Measurements from ENCODE around the gene LUZP2.

The LUZP2 gene
- total RNA-seq = 0 to 0.07 reads per million in 2 donors

DNA sequence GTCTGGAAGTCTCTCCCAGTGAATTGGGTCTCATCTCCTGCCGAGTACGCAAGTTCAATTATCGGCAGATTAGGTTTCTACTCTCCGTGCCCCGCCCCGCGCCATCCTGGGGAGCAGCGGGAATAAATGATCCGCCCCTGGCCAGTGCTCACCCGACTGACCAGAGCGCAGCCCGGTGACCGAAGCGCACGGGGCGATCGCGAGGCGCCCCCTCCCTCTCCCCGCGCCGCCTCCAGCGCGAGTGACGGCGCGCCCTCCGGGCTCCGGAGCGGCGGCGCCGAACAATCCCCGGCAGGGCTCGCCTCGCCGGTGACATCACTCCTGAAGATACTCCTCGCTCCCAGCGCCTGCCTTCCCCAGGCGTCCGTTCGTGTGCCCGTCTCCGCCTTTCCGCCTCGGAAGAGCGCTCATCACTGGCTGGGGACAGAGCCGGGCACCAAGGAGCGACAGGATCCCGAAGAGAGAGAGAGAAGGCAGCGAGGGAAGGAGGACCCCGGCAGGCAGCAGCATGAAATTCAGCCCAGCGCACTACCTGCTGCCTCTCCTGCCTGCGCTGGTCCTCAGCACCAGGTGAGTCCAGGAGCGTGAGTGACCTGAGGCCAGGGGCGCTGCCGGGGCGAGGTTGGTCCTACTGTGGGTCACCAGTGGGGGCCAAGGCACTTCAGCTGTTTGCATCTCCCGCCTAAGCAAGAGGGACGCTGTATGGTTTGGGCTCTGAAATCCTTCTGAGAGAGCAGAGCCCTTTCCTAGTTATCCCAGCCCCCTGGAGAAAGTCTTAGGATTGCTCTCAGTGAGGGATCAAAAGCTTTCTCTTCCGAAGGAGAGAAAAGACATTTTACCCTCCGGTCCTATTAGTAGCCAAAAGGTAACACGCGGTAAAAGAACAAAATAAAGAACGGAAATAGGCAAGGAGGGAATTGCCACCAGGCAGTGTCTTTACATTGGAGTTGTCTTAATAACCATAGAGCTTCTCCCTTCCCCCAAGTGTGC is at the start of gene LUZP2:
Gene LUZP2 (plus strand): TSS at position 318 of the 990 bp plus-strand sequence.
- no peak for DNase-seq

DNA sequence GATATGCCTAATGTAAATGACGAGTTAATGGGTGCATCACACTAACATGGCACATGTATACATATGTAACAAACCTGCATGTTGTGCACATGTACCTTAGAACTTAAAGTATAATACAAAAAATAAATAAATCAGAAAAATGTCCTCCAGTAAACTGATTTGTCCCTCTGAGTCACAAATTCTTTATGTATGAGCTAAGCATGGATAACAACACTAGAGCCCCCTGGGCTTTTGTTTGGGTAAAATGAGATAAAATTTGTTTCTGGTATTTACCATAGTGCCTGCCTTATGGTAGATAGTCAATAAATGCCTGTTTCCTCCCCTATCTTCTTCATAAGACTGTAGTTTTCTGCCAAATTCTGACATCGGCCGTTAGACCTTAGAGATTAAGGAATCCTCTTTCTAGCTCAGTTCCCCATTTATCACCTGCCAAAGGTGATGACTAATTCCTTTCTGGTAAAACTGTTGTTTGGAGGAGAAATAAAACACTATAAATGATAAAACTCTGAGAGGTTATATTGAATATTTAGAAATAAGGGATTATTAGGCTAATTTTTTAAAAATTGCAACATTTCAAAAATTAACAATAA is 43.6 kb upstream of the LUZP2 start:
- DNase-seq = no peak

DNA sequence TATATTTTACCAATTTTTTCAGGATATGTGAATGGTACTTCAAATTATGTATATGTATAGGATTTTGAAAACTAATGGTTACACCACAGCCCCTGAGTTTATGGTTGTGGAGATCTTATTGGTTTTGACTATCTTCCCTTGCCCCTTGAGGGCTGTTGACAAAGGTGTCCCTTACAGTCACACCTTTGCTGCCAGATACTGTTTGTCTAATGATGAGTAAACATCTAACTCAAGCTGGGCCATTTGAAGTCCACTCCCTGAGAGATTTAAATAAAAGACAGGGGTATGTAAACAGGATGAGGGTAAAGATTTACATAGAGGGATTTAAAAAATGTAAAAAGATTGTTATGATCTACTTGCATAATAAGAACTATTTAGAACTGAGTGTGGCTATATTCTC is 38.9 kb upstream of the LUZP2 start:
- DNase-seq = no peak

DNA sequence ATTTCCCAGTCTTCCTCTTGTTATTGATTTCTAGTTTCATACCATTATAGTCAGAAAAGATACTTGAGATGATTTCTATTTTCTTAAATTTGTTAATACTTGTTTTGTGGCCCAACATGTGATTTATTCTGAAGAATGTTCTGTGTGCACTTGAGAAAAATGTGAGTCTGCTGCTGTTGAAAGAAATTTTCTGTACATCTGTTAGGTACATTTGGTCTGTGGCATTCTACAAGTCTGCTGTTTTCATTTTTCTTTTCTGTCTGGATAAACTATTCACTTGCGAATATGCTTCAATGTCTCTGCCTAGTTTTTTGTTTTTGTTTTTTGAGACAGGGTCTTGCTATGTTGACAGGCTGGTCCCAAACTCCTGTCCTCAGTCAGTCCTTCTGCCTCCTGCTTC is 26.4 kb upstream of the LUZP2 start:
- no peak for DNase-seq

DNA sequence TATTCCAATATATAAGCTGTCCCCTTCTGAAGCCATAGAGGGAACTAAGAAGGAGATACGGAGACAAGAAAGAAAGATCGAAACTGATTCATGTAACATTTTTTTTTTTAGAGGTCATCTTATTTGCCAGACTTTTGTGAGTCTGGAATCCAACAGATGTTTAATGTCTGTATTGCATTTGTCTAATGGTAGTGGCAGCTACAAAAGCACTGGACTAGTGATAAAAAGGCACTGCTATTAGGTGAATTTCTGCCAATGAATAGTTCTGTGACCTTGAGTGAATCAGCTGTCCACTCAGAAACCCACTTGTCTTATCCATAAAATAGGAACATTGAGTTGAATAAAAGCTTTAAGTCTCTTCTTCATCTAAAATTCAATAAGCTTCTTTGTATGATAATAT is 25.8 kb upstream of the LUZP2 start:
- DNase-seq = no peak

DNA sequence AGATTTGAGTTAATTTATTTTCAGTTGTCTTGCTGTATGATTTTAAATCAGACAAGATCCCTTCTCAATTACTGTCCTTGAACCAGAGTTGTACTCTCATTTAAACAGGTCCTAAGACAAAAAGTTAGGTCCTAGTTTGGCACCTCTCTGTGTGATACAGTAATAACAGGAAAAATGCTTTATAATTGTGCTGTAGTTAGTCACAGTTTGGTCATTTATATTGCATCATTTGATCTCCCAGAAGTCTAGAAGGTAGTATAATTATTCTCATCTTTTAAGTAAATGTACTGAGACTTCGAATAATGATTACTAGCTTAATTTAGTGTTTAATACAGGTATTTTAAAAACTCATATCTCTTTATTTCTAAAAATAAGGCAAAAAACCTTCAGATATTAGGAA is 18.1 kb upstream of the LUZP2 start:
- no peak for DNase-seq

DNA sequence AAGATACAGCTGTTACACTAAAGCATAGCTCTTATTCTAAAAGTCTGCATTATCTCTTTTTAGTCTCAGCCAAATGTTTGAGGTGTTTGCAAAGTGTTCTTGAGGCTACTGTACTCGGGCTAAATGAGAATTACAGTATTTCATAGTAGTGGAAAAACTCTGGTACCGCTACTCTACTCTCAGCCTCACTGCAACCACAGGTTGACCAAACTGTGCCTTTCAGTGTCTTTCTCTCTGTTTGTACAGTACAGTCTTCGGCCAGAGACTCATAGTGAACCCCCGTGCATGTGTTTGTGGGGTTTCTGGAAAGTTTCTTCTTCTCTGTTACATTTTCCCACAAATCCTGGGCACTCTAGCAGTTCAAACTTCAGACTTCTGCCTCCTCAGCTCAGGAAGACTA is 7.4 kb upstream of the LUZP2 start:
- DNase-seq = no peak

DNA sequence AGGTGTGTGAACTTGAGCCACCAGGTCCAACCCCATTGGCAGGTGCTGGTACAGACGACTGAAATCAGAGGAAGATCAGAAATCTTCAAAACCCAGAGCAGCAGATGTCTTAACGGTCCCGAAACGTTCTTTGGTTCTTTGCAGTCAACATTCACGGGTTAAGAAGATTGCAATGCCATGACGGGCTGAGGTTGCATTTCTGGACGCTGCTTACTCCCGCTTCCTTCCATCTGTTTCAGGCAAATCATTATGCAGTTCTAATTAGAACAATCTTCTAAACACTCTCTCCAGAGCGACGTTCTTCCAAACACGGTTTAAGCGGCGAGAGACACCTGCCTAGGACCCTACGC is 492 bp upstream of the LUZP2 start:
- DNase-seq = no peak

DNA sequence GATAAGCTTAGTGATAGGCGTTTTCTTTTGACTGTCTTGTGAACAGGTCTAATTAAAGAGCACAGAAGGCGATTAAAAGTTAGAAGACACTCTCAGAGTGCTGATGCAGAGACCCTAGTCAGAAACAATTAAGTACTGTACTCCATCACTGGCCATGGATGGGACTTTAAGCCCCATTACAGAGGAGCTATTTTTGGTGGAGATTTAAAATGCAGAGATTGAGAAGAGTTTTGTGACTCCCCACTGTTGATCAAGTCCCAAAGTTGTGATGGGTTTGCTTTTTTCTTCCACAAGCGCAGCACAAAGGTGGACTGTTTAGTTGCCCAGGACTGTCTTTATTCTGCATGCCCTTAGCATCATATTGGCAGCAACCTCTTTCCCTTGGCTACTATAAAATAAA is 978 bp downstream of the LUZP2 start:
- DNase-seq = no peak

DNA sequence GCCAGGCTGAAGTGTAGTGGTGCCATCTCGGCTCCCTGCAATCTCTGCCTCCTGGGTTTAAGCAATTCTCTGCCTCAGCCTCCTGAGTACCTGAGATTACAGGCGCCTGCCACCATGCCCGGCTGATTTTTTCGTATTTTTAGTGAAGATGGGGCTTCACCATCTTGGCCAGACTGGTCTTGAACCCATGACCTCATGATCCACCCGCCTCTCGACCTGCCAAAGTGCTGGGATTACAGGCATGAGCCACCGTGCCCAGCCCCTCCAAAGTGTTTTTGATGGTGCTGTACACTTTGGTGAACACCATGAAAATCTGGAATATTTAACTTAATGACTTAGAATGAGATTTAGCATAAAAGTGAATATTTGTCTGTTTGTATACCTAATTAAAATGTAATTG is 5.6 kb downstream of the LUZP2 start:
- no peak for DNase-seq

DNA sequence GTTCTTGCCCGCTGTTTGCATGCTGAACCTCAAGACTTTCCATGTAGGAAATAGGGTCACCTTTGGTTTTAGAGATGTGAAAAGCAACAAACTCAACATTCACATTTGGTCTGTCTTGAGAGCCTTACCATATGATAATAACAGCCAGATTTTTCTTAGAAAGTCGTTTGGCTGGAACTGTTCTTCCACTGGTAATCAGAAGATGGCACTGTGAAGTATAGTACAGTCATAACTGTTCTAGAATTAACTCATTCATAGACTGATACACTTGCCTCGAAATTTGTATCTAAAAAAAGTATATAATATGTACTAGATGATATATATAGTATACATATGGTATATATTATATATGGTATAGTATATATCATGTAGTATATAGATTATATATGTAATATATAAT is 12.3 kb downstream of the LUZP2 start:
- DNase-seq = no peak

DNA sequence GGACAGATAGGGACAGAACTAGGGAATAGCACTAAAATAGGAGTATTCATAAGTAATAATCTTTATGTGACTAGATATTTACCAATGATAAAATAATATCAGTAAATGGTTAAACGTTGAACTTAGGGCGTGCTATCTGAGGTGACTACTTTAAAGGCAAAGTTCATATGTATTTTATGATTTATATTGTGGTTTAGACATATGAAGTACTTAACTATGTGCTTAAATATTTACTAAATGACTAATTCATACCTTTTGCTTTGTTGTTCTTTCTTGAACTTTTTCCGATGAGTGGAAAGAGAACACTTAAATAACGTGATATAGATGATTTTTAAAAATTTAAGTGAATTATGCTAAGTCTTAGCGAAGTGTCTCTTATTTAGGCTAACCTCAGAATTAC is 14.7 kb downstream of the LUZP2 start:
- no peak for DNase-seq

DNA sequence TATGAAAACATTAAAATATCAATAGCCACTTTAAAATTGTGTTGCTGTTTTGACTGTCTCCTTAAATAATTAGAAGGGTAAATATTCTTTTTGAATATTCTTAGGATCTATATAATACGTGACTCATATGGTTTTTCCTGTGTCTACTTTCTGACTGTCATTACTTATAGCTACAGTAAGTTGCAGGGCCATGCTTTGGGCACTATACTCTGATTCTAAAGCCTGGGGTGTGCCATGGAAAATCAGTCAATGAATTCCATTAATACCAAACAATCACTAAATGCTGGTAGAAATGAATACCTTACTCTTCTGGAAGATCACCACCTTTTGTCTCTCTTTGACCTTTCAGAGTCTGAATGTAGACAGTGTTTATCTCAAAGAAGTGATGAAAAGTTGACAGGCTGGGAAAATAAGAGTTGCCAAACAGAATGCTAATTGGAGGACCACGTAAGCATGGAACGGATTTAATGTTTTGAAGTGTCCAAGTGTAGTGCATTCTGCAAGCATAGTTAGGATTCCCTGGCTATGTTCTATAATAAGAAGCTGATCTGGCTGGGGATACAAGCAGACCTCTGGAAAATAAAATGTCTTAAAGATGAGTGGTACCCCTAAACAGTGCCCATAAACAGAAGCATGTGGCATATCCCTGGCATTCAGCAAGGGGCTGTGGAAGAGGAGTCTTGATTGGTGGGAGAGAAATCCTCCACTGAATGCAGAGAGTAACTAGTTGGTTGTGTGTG is 16.8 kb downstream of the LUZP2 start:
- DNase-seq = no peak

DNA sequence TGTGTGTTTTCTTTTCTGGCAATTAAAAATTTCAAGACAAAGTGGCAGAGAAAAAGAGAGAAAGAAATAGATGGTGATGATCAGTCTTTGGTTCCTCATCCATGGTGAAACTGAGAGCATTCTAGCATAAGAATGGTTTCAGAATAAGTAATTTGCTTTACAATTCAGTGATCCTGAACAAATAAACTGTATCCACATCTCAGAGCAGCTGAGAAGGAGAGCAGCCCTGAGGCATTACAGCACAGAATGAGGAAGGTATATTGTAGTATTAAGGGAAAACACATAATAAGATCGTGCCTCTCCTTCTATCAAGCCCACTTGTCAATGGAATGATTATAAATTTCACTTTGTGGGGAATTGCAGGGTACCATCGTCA is 17.4 kb downstream of the LUZP2 start:
- DNase-seq = no peak

DNA sequence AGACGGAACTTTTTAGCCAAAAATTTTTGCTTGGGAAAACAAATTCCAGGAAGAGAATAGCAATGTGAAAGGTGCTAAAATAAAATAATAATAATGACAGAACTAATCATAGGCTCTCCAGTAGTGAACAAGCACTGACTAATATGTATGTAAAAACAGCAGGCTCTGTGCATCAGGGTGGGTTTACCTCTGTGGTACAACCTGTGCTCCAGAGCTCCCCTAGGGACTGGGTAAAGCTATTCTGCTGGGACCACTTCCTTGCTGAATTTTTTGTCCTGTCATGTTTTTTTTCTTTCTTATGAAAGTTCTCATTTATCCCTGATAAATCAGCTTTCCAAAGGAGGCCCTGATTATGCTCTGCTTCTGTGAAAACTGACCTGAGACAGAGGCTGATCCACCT is 18.8 kb downstream of the LUZP2 start:
- DNase-seq = no peak

DNA sequence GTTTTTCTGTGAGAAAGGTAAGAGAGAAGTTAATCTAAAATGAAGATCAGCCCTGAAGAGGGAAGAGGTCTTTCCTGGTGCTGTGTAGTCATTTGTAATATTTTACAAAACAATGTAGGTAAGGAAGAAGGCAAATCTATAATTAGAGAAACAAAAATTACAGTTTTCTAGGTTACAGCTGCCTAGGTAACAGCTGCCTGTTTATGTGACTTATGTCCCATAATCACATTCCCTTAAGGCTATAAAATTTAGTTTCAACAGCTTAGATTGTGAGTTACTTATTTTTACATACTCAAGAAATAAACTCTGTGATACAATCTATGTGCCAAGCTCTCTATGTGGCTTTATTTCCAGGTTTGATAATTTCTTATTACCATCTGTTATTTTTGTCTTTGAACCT is 19.8 kb downstream of the LUZP2 start:
- no peak for DNase-seq

DNA sequence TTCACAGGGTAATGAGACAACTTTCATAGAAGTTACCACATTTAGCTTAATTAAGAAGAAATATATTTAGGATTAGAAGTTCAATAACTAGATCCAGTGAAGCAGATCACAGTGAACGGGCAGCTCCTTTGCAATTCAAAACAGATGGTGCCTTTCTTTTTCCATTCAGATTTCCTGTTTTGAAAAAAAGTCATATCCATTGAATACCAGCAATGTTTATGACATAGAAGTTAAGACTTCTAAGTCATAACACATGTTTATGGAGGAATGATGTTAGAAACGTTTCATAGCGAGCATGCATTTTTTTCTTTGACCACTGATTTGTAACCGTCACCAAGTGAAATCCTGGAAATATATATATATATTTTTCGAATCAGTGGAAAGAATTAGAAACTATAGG is 24.7 kb downstream of the LUZP2 start:
- no peak for DNase-seq

DNA sequence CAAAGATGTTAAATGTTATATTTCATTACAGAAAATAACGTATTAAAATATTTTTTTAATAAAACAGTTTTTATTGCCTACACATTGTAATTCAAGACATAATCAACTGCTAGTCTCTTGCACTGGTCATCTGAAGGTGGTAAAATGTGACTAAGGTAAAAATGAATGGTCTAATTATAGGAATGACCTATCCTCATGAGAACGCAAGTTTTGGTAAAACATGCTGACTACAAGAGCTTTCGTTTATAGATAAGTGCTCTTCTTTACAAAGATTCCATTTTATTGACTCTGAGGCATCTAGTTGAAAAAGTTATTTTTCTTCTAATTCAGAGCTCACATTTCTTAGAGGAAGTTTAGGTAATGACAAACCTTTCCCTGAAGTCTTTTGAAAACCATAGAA is 27.3 kb downstream of the LUZP2 start:
- no peak for DNase-seq

DNA sequence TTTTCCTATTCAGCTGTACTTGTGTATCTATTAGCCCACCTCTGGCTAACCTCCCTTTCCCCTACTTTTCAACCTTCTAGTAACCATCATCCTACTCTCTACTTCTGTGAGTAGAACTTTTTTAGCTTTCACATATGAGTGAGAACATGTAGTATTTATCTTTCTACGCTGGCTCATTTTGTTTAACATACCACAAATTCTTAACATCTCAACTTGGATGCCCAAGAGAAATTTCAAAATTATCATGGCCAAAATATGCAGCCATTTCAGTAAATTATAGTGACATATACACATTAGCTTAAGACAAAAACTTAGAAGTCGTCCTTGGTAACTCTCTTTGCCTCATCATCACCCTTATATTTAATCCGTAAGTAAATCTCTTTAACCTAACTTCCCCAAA is 34.7 kb downstream of the LUZP2 start:
- DNase-seq = no peak

DNA sequence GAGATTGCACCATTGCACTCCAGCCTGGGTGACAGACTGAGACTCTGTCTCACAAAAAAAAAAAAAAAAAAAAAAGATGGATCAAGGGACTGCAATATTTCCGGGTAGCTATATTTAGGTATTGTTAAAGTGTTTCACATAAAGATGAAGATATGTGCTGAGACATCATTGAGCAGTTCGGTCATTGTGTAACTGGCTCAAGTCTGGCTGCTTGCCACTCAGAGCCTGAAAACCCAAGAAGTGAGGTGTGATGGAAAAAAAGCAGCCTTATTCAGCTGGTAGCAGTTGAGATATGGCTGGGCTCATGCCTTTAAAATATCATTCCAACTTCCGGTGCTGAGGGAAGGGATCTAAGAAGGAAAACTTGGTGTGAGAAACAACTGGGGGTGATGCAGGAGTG is 46.9 kb downstream of the LUZP2 start:
- DNase-seq = no peak

DNA sequence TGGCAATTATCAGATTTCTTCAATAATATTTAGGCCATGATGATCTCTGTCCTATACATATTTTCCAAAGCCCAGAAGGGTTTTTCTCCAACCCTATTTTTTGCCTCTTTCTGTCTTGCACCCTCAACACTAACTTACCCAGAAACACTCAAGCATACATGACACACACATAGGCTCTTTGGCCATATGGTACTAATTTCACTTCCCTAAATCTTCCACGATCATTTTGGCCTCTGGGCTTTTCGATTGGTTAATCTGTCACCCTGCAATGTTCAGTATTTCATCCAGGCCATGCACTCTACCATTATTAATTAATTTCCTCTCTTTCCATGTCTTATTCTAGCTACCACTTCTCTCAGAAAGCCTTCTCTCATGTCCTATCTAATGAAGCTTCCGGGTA is 59.8 kb downstream of the LUZP2 start:
- DNase-seq = no peak

DNA sequence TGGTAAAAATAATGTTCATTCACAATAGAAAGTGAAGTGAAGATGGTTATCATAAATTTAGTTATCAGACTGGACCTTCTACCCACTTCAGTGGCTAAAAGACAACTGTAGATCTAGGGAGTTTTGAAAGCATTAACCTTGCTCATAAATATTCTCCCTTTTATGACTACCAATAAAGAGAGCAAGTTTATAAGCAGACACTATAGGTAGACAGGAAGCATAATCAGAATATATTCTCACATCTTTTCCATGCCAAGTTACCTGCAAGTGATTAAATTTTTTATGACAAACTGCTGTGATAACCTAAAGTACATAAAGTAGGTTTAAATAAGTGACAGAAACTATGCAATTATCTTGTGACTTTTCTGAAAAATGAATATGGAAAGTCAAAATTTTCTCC is 62.5 kb downstream of the LUZP2 start:
- DNase-seq = no peak

DNA sequence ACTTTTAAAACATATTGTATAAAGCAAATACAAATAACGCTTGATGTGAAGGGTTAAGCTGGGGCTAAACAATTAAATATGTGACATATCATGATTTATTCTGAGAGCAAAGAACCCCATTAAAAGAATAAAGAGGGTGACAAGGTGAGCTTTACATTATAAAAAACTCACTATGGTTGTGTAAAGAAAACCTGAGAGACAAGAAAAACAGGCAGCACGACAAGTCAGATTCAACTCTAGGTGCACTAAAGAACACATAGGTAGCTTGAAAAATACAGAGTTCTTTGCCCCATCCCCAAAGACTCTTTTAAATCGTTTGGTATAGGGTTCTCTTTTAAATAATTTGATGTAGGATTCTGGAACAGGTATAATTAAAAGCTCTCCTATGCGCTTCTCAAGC is 63.5 kb downstream of the LUZP2 start:
- no peak for DNase-seq

DNA sequence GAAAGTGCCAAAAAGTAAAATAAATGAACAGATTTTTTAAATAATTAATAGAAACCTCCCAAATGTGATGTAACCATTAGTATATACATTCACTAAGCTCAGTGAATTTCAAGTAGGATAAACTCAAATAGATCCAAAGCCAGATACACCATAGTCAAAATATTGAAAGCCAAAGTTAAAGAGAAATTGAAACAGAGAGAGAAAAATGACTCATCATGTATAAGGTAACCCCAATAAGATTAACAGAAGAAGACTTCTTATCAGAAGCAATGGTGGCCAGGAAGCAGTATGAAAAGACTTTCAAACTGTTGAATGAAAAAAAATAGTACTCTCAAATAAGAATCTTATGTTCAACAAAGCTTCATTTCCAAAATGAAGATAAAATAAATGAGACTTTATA is 70.5 kb downstream of the LUZP2 start:
- DNase-seq = no peak

All from T-helper 9 cell (primary cell).